ENCODE results near the gene ESX1. TPM values are rescaled to one million over a fixed set of nuclear protein-coding genes. Genes with fewer than 3 reads are reported as not detected.

ESX1 gene
- total and polyA plus RNA-seq, 2 of the 8 experiments (the other 6 are each of a cell fraction or from before 2014, with no cell fraction given): not detected

GRCh38 chrX:104288269-104288668, 33.5 kb upstream of the ESX1 start:
- H4K5ac ChIP-seq (ENCODE audit: insufficient read length, low read depth, low read length): peak overlapping the region; percentile 60
- 18% methylated on average over 5 of the region's 5 CpGs; no CpG with 5 or more reads in 1 of the 2 experiments for WGBS, 2 experiments (ENCODE audit: extremely low coverage in 1 of 2, insufficient coverage in 1 of 2, insufficient read length in 1 of 2, insufficient replicate concordance in 2 of 2, low coverage in 1 of 2, low lambda C conversion rate in 2 of 2, missing lambda C conversion rate in 1 of 2)
- H3K27ac ChIP-seq (ENCODE audit: low read depth, low read length): no peak overlapping the region
- H3K4me1 ChIP-seq (replicated peaks in 1 of 4; ENCODE audit: control insufficient read depth in 3 of 4, insufficient read depth in 4 of 4, low read length in 3 of 4): peaks cover 0 to 11% (median 2%) of the 10 kb centered on the region in 4 experiments; a peak in 4 of 7 replicates
- H3K23me2 ChIP-seq (ENCODE audit: low read depth, low read length): no peaks in the 10 kb centered on the region
- no peaks in the 10 kb centered on the region for H3K79me1 ChIP-seq (ENCODE audit: low read depth, low read length)
- H3K23ac ChIP-seq (ENCODE audit: insufficient read length): no peak overlapping the region
- H2BK120ac ChIP-seq (replicated peaks; ENCODE audit: low read depth, low read length): no peak overlapping the region
- H4K8ac ChIP-seq (ENCODE audit: extremely low read depth, insufficient read depth, low read length): no peak overlapping the region
- peak overlapping the region in 1 of 4 experiments; percentile 37; a peak in 2 of 8 replicates for H3K4me3 ChIP-seq (ENCODE audit: extremely low read depth in 1 of 4, insufficient read depth in 2 of 4, low read depth in 3 of 4, low read length in 4 of 4)
- H4K91ac ChIP-seq (replicated peaks; ENCODE audit: insufficient read length, low read length): no peak overlapping the region
- H3K14ac ChIP-seq (ENCODE audit: insufficient read length): no peak overlapping the region
- H2BK5ac ChIP-seq (ENCODE audit: low read depth, low read length): peak overlapping the region; percentile 61; the same call in 1 of the 2 replicates
- H2BK20ac ChIP-seq (ENCODE audit: low read length): no peak overlapping the region
- H4K20me1 ChIP-seq (replicated peaks in 1 of 2; ENCODE audit: control insufficient read depth in 1 of 2, insufficient read depth in 2 of 2, low read length in 2 of 2): no peaks in the 10 kb centered on the region
- H2AFZ ChIP-seq (ENCODE audit: low read length): peak overlapping the region; percentile 13; the same call in 1 of the 2 replicates
- no peak overlapping the region for H3K4ac ChIP-seq (replicated peaks; ENCODE audit: insufficient read length, low read depth, low read length)
- H3K4me2 ChIP-seq (ENCODE audit: insufficient read depth in 1 of 2, low read depth in 2 of 2, low read length in 2 of 2): peak overlapping the region; percentile 46 to 76; a peak in 3 of 4 replicates
- CTCF ChIA-PET (ENCODE audit: partially characterized antibody): interaction anchor here (0.8 to 1.3 kb wide), 2 partner anchors 18 to 22 kb away, joined by 3 to 5 read pairs; no protein-coding TSS in a partner anchor
- no peaks in the 10 kb centered on the region for H3K79me2 ChIP-seq (ENCODE audit: control insufficient read depth in 1 of 2, insufficient read depth in 2 of 2, low read length in 2 of 2)
- POLR2A ChIA-PET (ENCODE audit: partially characterized antibody): no interaction called here
- no peak overlapping the region; the same call in 1 of the 2 replicates for H3K18ac ChIP-seq (ENCODE audit: extremely low read depth, low read length)
- FAIRE-seq: peak; percentile 82
- H3K27me3 ChIP-seq (replicated peaks in 1 of 4; ENCODE audit: control insufficient read depth in 3 of 4, extremely low read depth in 1 of 4, insufficient read depth in 3 of 4, low read length in 3 of 4): no peaks in the 10 kb centered on the region
- no peaks in the 10 kb centered on the region for H3K36me3 ChIP-seq (ENCODE audit: control insufficient read depth in 2 of 4, insufficient read depth in 4 of 4, low read length in 3 of 4)
- no peak overlapping the region for H3K9ac ChIP-seq (replicated peaks in 1 of 4; ENCODE audit: extremely low read depth in 1 of 4, low read depth in 3 of 4, low read length in 3 of 4)
- no peak overlapping the region for H2BK12ac ChIP-seq (ENCODE audit: low read depth, low read length)
- no peak overlapping the region for H2BK15ac ChIP-seq (ENCODE audit: low read length)
- H3K56ac ChIP-seq (replicated peaks; ENCODE audit: insufficient read length, low read depth, low read length): no peak overlapping the region
- DNase-seq (ENCODE audit: low read depth in 1 of 2, low spot score in 2 of 2): peak in 1 of 2 experiments; percentile 21
- no peak for TF ChIP-seq BCL11A (IDR thresholded peaks at IDR 0.05; ENCODE audit: low read depth in 2 of 2, low read length in 2 of 2)
- peak; percentile 40 for TF ChIP-seq NANOG (IDR thresholded peaks at IDR 0.05; ENCODE audit: insufficient read depth, low read depth, low read length, poor library complexity, severe bottlenecking)
- peak; percentile 71 for TF ChIP-seq SP1 (IDR thresholded peaks at IDR 0.05; ENCODE audit: low read depth, low read length)
- H3K9me3 ChIP-seq (ENCODE audit: insufficient read depth in 2 of 2, low read depth in 1 of 2, low read length in 1 of 2): no peaks in the 10 kb centered on the region
- H2AK5ac ChIP-seq (ENCODE audit: low read depth, low read length): no peak overlapping the region

Measured in H1 (cell line).